MCF 10A (cell line): ENCODE measurements around the gene HS6ST2. TPM values are rescaled to one million over a fixed set of nuclear protein-coding genes. Genes with fewer than 3 reads are reported as not detected.

Source experiments
- BruUV-seq: library from RNA; stranded (reverse); fragments of 400-500 nt; replicated peaks from 2 replicates; lab custom pipeline; 2021; lab: Mats Ljungman, UMichigan
- CTCF ChIA-PET: fragments of 300-600 bp; sonication (Branson Sonifier 250); formaldehyde crosslinking; extraction: SDS; loops from one replicate; lab custom pipeline; 2021; ENCODE audit warnings: antibody characterized with exemption, inconsistent platforms; lab: Yijun Ruan, JAX
- POLR2A ChIA-PET: fragments of 300-600, 350-650 bp; sonication (Branson Sonifier 250); formaldehyde crosslinking; extraction: SDS; loops from one replicate; lab custom pipeline; 2020; ENCODE audit warnings: antibody characterized with exemption, inconsistent platforms; lab: Yijun Ruan, JAX
- DNase-seq: peaks from one replicate; pipeline ENCODE4 v3.0.0-alpha.2; 2018; ENCODE audit not compliant: unreplicated experiment
- H3K27ac Mint-ChIP-seq: one replicate; pipeline ENCODE4 v1.8.0; 2022; ENCODE audit warnings: mild to moderate bottlenecking, low read depth, mixed read lengths; ENCODE audit not compliant: unreplicated experiment
- H3K27me3 Mint-ChIP-seq: one replicate; pipeline ENCODE4 v1.8.0; 2022; ENCODE audit warnings: mixed read lengths; ENCODE audit not compliant: insufficient read depth, unreplicated experiment
- H3K36me3 Mint-ChIP-seq: one replicate; pipeline ENCODE4 v1.8.0; 2022; ENCODE audit warnings: mild to moderate bottlenecking, moderate library complexity, mixed read lengths; ENCODE audit not compliant: insufficient read depth, unreplicated experiment
- H3K4me1 Mint-ChIP-seq: one replicate; pipeline ENCODE4 v1.8.0; 2022; ENCODE audit warnings: mixed read lengths; ENCODE audit not compliant: insufficient read depth, unreplicated experiment
- H3K4me3 Mint-ChIP-seq: one replicate; pipeline ENCODE4 v1.8.0; 2022; ENCODE audit warnings: mild to moderate bottlenecking, moderate library complexity, mixed read lengths; ENCODE audit not compliant: unreplicated experiment
- H3K9me3 Mint-ChIP-seq: one replicate; pipeline ENCODE4 v1.8.0; 2022; ENCODE audit warnings: mixed read lengths; ENCODE audit not compliant: unreplicated experiment
- intact Hi-C: fragments of 100-400 bp; cut with micrococcal nuclease; formaldehyde crosslinking; loops from 2 replicates; pipeline ENCODE4 v1.14.1; 2022
- total RNA-seq: library from RNA; stranded (reverse); gene quantifications from 2 replicates; pipeline ENCODE4 v1.2.3, GENCODE V29; 2022
- TF ChIP-seq, protein P1 (sequence below): fragments of 200-600 bp; IDR thresholded peaks from one replicate; pipeline ENCODE4 v1.8.0; 2022; ENCODE audit warnings: antibody characterized with exemption, mild to moderate bottlenecking; ENCODE audit not compliant: unreplicated experiment

The HS6ST2 gene
- total RNA-seq, 1 experiment from 2014 or later, result 26.1 TPM

DNA sequence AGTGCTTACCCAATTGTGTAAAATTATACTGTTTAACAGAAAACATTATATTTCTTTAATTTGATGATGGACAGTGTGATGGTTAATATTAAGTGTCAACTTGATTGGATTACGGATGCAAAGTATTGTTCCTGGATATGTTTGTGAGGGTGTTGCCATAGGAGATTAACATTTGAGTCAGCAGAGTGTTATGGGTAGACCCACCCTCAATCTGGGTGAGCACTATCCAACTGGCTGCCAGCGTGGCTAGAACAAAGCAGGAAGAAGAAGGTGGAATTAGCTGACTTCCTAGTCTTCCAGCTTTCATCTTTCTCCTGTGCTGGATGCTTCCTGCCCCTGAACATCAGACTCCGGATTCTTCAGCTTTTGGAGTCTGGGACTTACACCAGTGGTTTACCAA is 42.1 kb downstream of the HS6ST2 start:
- CTCF ChIA-PET, result no interaction called here
- DNase-seq, result no peak
- Mint-ChIP-seq H3K27ac (no peak overlapping the region), H3K36me3 (no peaks in the 10 kb centered on the region), H3K27me3 (peaks cover 43% of the 10 kb centered on the region), H3K4me1 (no peaks in the 10 kb centered on the region), H3K9me3 (peaks cover 7% of the 10 kb centered on the region), H3K4me3 (no peak overlapping the region)
- intact Hi-C loops, result no loop called here
- BruUV-seq, result no TSS peak
- POLR2A ChIA-PET, result interaction anchor here (0.6 kb wide), 1 partner anchor 401 kb away, joined by 3 read pairs; no protein-coding TSS in a partner anchor
- TF ChIP-seq, protein P1, sequence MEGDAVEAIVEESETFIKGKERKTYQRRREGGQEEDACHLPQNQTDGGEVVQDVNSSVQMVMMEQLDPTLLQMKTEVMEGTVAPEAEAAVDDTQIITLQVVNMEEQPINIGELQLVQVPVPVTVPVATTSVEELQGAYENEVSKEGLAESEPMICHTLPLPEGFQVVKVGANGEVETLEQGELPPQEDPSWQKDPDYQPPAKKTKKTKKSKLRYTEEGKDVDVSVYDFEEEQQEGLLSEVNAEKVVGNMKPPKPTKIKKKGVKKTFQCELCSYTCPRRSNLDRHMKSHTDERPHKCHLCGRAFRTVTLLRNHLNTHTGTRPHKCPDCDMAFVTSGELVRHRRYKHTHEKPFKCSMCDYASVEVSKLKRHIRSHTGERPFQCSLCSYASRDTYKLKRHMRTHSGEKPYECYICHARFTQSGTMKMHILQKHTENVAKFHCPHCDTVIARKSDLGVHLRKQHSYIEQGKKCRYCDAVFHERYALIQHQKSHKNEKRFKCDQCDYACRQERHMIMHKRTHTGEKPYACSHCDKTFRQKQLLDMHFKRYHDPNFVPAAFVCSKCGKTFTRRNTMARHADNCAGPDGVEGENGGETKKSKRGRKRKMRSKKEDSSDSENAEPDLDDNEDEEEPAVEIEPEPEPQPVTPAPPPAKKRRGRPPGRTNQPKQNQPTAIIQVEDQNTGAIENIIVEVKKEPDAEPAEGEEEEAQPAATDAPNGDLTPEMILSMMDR, result no peak

DNA sequence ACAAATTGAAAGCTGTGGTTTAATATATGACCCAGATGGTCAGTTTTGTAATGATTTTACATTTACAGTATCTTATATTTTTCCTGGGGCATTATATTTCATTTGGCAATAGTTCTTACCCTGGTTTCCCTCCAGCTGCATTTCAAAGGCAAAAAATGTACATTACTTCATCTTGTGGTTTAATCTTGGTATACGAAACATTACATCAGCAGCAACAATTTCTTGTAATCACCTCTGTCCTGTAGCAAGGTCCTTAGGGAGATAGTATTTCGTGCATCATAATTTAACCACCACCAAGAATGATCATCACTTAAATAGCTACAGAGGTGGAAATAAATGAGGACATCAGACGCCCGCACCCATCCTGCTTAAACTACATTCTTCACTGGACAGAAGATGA is 48.8 kb downstream of the HS6ST2 start:
- POLR2A ChIA-PET, result interaction anchor here (0.6 to 1.5 kb wide), 3 partner anchors 9 to 38 kb away, joined by 3 to 5 read pairs (median 4); no protein-coding TSS in a partner anchor
- CTCF ChIA-PET, result interaction anchor here (0.7 to 0.9 kb wide), 2 partner anchors 29 to 96 kb away, joined by 3 read pairs; no protein-coding TSS in a partner anchor
- Mint-ChIP-seq H3K36me3 (no peaks in the 10 kb centered on the region), H3K9me3 (peaks cover 7% of the 10 kb centered on the region), H3K4me3 (no peak overlapping the region), H3K4me1 (peaks cover 11% of the 10 kb centered on the region), H3K27ac (no peak overlapping the region), H3K27me3 (peaks cover 45% of the 10 kb centered on the region)
- no TSS peak for BruUV-seq
- TF ChIP-seq, protein P1, result no peak
- DNase-seq, result peak; percentile 78
- intact Hi-C loops, result no loop called here

DNA sequence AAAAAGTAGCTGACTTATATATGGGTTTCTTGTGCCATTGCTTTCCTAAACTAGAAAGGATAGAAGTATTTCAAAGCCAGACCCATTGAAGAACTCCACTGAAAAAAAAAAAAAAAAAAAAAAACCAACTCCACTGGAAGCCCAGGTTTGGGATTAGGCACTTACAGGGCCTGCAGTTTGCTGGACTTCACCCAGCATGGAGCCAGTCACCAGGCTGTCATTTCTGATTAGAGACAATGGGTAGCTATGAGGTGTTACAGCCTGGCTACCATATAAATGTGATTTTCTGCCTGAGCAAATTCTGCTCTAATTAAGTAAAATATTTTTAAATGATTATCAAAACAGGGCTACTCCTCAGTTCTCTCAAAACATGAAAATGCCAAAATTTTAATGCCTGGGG is 49.5 kb downstream of the HS6ST2 start:
- TF ChIP-seq, protein P1, result no peak
- peaks cover 50% of the 10 kb centered on the region for H3K27me3 Mint-ChIP-seq
- ChIA-PET CTCF (interaction anchor here (0.6 to 0.9 kb wide), 2 partner anchors 97 to 342 kb away, joined by 3 read pairs; no protein-coding TSS in a partner anchor), POLR2A (interaction anchor here (0.7 to 1.5 kb wide), 3 partner anchors 8 to 39 kb away, joined by 3 to 5 read pairs (median 4); no protein-coding TSS in a partner anchor)
- no peak for DNase-seq
- peaks cover 7% of the 10 kb centered on the region for H3K9me3 Mint-ChIP-seq
- H3K27ac Mint-ChIP-seq, result no peak overlapping the region
- intact Hi-C loops, result no loop called here
- H3K36me3 Mint-ChIP-seq, result no peaks in the 10 kb centered on the region
- no TSS peak for BruUV-seq
- no peak overlapping the region for H3K4me3 Mint-ChIP-seq
- peaks cover 11% of the 10 kb centered on the region for H3K4me1 Mint-ChIP-seq

DNA sequence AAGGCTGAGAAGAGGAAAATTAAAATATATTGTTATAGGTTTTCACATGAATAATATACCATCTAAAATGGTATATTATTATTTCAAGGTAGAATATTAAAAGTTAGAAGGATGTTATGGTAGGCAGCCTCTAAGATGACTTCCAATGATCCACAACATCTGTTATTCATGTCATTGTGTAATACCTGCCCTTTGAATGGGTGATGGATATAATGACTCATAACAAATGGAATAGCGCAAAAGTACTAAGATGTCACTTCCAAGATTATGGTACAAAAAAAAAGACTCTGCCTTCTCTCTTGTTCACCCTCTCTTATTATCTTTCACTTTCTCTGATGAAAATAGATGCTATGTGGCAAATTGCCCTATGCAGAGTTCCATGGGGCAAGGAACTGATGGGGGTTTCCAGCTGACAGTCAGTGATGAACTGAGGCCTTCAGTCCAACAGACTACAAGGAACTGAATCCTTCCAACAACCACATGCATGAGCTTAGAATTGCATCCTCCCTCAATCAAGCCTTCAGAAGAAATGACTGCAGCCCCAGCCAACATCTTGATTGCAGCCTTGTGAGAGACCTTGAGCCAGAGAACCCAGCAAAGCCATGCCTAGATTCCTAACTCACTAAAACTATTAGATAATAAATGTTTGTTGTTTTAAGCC is 57.7 kb downstream of the HS6ST2 start:
- intact Hi-C loops, result no loop called here
- peaks cover 16% of the 10 kb centered on the region for H3K27me3 Mint-ChIP-seq
- no peak overlapping the region for H3K4me3 Mint-ChIP-seq
- no peak overlapping the region for H3K27ac Mint-ChIP-seq
- H3K9me3 Mint-ChIP-seq, result no peaks in the 10 kb centered on the region
- TF ChIP-seq, protein P1, result no peak
- ChIA-PET POLR2A (interaction anchor here (0.7 to 0.8 kb wide), 2 partner anchors 9 to 282 kb away, joined by 3 to 4 read pairs; no protein-coding TSS in a partner anchor), CTCF (interaction anchor here (0.7 kb wide), 1 partner anchor 48 kb away, joined by 3 read pairs; no protein-coding TSS in a partner anchor)
- peak; percentile 54 for DNase-seq
- no peaks in the 10 kb centered on the region for H3K36me3 Mint-ChIP-seq
- no peaks in the 10 kb centered on the region for H3K4me1 Mint-ChIP-seq
- no TSS peak for BruUV-seq
